RCC 7860 (cell line): ENCODE measurements around the gene IL1RAPL1.
"Not testable (repeated sequence)": the region's sequence is repeated elsewhere in the genome, so short reads cannot be mapped to it uniquely, and the experiment has no call there.

ENCODE experiments used
- DNase-seq: peaks from one replicate; pipeline ENCODE4 v3.0.0-alpha.2; 2015; ENCODE audit warnings: low spot score
- FAIRE-seq: peaks from 2 replicates; lab custom pipeline; 2012; peaks lifted over from hg19 to GRCh38; lab: Jason Lieb, UNC

Gene IL1RAPL1

DNA sequence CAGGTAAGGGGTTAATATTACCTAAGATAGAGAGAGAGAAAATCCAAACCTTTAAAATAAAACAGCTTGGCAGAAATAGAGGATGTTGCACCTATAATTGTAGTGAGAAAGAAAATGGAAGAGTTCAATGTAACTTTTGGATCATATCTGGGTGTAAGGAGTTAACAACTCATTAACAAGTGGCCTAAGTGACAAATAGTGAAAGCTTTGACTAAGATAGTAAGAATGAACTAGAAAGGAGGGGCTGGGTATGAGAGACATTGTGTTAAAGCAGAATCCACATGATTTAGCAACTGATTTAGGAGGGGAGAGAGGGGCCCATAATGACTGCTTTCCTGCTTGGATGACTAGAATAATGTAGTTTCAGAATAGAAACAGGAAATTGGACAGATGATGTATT, 761.0 kb downstream of the IL1RAPL1 start:
- DNase-seq: no peak
- FAIRE-seq: no peak

DNA sequence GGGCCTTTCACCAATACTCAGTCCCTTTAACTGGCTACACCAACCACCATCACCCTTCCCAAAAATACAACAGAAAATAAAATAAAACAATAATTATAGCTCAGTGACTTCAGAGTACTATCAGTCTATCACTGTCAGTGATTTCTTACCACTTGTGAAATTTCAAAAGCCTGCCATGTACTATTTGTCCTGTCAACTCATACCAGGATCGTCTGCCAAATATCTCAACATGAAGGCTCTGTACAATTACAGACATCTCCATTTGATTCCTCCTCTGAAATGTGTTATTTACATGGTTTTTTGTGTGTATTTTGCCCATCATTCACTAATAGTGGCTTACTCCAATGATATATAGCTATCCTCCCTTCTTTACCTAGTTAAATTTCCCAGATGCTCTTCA, 772.0 kb downstream of the IL1RAPL1 start:
- no peak for FAIRE-seq

DNA sequence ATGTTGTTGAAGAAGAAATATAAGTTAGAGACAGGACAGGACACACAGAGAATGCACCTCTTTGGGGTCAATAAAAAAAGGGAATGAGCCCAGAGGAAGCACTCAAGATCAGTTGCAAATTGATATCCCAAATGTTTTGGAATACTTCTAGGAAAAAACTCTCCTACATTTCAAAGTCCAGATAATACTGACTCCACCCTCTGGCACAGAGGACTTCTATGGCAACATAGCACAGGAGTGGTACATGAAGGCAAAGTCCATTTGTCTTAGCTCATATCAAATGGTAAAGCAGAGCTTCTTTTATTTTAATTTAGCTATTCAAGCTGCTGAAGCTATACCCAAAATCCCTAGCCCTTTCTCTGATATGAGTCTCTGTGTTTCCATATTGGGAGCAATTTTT, 787.5 kb downstream of the IL1RAPL1 start:
- not testable (repeated sequence) for DNase-seq, FAIRE-seq

More for the DNA sequence above, 772.0 kb downstream of the IL1RAPL1 start:
- DNase-seq: no peak

DNA sequence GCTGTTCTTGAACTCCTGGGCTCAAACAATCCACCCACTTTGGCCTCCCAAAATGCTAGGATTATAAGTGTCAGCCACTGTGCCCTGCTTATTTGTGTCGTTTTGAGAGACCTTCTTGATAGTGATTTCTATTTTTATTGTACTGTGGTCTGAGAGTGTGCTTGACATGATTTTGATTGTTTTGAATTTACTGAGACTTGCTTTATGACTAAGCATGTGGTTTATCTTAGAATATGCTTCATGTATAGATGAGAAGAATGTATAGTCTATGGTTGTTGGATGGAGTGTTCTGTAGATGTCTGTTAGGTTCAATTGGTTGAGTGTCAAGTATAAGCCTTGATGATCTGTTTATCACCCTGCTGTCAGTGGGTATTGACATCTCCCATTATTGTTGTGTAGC, 789.3 kb downstream of the IL1RAPL1 start:
- no peak for DNase-seq
- FAIRE-seq: no peak

DNA sequence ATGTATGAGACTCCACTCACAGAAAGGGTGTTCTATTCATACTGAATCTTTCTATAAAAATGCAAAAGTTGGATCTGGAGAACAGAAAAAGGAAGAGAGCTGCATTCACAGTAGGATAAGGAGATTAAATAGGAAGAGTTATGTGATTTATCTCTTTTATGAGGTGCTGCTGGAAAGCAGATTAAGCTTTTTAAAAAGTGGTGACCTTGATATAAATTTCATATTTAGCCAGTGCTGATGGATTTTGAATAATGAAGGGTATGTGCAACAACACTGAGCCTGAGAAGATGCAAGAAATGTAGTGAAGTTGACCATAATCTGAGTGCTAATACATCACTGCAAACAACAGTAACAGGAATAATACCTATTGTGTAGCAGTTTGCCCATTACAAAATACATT, 795.6 kb downstream of the IL1RAPL1 start:
- FAIRE-seq (no peak), DNase-seq (no peak)

DNA sequence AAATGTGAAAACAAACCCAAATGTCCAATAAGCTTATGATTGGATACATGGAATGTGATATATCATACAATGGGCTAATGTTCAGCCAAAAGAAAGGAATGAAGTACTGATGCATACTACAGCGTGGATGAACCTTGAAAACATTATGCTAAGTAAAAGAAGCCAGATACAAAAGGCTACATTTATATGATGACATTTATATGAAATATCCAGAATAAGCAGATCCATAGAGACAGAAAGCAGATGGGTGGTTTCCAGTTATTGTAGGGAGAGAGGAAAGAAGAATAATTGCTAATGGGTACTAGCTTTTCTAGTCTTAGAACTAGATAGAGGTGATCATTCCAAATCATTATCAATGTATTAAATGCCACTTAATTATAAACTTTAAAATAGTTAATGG, 801.3 kb downstream of the IL1RAPL1 start:
- FAIRE-seq (no peak), DNase-seq (no peak)

DNA sequence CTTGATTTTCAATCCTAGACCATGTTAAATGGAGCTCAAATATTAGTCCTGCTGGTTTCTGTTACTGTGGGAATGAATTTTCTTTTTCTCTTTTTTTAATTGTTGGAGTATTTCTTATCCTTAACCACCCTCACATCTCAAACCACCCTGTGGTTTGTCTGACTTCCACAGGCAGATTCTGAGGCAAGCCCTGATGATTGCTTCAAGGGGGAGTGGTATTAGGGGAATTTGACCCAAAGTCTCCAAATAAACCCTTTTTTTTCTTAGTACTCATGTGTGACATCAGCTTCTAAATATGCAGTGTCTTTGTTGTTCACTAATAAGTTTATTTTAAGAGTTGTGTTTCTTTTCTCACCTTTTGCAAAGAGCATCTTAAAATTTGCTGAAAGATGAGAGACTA, 810.3 kb downstream of the IL1RAPL1 start:
- DNase-seq (no peak), FAIRE-seq (no peak)

DNA sequence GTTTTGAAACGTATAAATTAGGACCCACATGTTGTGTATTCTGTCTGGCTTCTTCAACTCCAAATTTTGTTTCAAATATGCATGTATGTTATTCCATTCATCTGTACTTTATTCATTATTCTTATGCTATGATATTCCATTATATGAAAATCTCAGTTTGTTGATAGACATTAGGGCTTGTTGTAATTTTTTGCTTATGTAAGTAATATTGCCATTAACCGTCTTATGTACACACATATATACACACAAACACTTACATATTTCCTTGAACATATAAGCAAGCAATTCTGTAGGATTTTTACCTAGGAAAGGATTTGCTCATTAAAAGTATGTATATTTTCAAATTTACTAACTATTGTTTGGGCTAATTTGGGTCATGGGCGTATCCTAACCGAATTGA, 820.1 kb downstream of the IL1RAPL1 start:
- FAIRE-seq (no peak), DNase-seq (no peak)

DNA sequence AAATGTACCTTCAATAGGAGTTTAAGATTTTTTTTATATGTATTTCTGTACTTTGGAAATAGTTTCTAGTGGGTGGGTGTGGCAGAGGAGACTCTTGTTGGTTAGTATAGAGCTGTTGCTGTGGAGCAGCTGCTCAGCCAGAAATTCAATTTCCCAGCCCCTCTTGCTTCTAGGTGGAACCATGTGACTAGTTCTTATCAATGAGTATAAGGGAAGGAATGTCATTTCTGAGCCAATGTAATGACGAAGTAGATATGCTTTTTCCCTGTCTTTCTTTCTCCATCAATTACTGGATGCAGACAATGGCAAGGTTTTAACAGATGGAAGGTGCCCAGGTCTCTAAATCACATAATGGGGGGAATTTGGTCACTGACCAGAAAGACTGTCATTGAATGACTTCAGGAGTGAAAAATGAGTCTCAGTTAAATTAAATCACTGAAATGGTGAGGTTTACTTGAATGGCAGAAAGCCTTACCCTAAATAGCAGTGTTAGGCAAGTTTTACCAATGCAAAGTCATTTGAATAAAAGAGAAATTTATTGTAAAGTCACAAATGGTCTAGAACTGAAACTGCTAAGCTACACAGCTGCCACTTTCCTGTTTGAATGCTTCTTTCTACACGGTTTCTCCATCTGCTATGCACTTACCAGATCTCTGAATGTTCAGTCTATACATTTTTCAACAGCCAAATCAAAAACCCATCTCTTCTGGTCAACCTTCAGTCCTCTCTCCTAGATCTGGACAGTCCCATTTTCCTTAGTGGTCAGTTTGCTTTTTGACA, 832.7 kb downstream of the IL1RAPL1 start:
- DNase-seq: peak; percentile 11
- no peak for FAIRE-seq

DNA sequence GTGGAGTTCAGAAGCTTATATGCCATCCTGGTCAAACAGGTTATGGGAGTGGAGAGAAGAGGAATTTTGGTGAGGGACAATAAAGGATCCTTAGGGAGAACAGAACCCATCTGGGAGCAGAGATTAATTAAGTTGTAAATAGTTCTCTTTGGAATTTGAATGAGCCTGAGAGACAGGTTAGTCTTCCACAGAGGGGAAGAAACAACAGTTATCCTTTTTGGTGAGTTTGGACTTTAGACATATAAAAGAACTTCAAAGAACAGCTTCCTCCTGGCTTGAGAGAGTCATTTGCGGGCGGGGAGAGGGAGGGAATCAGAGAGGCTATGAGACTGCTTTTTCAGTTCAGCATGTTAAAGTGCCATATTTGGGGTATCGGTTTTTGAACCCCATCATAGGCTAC, 834.8 kb downstream of the IL1RAPL1 start:
- no peak for DNase-seq
- no peak for FAIRE-seq

DNA sequence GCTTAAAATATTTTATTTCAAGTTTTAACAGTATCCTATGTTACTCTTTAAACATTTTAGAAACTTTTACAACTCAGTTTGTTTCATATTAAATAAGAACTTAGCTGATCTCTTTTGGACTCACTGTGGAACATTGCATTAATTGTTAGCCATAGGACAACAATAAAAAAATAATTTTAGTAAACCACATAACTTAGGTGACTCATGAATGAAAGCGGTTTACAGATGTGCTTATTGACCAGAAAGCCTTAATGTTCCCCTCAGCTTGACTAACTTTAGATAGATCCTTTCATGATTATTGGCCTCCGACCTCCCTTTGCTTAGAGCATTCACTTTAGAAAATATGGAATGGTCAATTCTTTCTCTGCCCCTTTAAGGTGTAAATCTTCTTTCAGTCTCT, 844.6 kb downstream of the IL1RAPL1 start:
- DNase-seq: no peak
- FAIRE-seq: no peak

DNA sequence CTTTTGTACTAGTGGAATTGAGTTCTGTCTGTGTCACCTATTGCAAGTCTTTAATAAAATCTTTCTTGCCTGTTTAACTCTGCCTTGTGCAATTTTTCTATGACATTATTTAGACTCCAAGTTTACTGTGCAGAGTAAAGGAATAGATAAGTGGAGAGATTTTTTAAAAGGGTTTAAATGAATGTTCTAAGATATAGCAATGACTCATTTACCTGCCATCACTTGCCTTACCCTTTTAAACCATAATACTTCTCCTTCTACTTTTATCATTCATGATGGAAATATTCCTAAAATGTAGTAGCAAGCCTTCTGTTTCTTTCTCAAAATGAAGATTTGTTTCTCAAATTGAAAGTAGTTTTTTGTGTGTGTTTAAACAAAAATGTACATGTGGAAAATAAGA, 845.3 kb downstream of the IL1RAPL1 start:
- no peak for DNase-seq
- FAIRE-seq: no peak

DNA sequence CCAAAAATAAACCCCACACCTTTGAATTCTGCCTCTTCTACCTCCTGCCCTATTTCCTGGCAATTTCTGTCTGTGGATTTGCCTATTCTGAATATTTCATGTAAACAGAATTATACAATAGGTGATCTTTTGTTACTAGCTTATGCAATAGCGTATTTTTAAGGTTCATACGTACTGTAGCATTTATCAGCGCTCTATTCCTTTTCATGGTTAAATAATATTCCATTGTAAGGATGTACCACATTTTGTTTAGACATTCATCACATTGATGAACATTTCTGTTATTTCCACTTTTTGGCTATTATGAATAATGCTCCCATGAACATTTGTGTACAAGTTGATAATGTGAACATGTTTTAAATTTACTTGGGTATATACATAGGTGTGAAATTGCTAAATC, 847.7 kb downstream of the IL1RAPL1 start:
- FAIRE-seq: no peak
- no peak for DNase-seq

DNA sequence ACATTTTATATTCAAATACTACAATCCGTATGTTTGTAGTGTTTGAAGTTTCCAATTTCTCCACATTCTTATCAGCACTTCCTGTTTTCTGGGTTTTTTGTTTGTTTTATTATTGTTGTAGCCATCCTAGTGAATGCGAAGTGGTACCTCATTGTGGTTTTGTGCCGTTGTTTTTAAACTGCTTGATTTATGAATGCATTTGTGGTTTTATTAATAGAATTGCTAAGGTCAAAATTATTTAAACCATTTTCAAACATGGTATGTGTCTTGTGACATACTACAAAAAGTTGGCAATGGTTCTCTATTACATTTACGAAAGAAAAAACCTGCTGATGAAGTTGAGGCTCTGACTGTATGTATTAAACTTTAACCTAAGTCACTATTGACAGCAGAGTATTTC, 848.1 kb downstream of the IL1RAPL1 start:
- FAIRE-seq: no peak
- no peak for DNase-seq

DNA sequence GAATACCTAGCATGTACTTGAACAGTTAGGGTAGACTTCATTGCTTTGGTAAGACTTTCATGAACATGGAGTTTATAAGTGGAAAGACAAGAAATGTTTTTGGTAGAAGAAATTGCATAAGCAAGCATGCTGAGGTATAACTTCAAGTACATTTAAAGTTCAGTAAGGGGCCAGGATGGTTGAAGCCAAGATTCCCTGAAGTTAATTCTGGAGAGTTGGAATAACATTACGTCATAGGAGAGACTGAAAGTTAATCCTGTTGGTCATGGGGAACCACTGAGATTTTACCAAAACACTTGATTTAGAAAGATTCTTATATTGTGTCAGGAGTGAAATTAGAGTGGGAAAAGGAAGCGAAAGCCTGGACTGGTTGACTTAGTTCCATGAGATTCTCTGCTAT, 860.6 kb downstream of the IL1RAPL1 start:
- FAIRE-seq: no peak

DNA sequence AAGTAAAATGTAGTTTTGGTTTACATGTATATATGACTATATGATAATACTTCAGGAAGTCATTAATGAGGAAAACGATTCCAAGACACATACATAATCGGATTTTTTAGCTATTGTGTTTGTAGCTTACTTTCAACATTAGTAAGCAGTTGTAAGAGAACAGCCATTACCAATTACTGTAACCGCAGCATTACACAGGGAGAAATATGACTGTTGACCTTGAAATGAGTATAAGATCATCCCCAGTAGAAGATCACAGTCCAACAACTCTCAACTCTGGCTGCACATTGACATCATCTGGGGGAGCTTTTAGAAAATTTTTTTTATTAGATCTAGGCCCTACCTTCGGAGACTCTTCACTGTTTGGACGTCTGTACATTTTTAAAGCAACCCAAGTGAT, 866.1 kb downstream of the IL1RAPL1 start:
- DNase-seq: no peak

More for the DNA sequence above, 860.6 kb downstream of the IL1RAPL1 start:
- no peak for DNase-seq

DNA sequence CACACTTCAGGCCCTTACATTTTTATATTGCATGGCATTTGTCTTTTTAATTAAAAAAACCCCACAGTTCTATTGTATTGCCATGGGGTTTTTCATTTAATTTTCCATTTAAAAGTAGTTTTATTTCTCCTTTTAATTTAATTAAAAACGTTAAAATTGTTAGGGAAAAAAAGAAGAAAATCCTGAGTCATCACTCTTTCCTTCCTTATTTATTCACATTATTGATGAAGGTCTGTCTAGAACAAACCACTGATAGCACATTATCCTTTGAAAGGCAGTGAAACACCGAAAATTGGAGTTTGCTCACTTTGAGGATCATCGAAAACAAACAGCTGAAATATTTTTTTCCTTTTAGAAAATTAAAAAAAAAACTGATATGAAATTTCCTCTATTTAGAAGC, 868.5 kb downstream of the IL1RAPL1 start:
- FAIRE-seq: no peak
- DNase-seq: no peak

More for the DNA sequence above, 866.1 kb downstream of the IL1RAPL1 start:
- FAIRE-seq: no peak

DNA sequence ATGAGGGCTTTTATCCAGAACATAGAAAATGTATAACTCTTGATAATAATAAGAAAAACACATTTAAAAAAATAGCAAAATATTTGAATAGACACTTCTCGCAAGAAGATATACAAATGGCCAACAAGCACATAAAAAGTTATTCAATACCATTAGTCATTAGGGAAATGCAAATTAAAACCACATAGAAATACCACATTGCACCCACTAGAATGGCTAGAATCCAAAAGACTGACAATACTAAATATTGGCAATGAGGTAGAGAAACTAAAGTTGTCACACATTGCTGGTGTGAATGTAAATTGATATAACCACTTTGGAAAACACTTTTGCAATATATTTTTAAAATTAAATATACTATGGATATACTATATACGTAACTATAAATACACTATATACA, 873.8 kb downstream of the IL1RAPL1 start:
- FAIRE-seq (no peak), DNase-seq (no peak)

DNA sequence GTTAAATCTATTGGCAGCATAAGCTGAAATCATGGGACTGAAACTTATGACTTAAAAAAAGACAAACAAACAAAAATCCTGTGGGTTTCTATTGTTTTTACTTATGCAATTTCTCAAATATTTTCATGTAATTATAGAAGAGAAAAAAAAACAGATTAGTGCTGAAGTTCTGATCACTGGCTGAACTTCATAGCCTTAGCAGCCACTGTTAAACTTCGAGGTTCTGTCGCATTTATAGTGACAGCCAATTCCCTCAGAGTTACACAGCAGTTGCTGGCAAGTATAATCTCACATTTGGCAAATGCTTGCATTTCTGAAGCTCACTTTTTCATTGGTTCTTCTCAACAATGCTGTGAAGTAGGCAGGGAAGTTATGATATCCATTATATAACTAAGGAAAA, 879.2 kb downstream of the IL1RAPL1 start:
- DNase-seq: no peak
- no peak for FAIRE-seq

DNA sequence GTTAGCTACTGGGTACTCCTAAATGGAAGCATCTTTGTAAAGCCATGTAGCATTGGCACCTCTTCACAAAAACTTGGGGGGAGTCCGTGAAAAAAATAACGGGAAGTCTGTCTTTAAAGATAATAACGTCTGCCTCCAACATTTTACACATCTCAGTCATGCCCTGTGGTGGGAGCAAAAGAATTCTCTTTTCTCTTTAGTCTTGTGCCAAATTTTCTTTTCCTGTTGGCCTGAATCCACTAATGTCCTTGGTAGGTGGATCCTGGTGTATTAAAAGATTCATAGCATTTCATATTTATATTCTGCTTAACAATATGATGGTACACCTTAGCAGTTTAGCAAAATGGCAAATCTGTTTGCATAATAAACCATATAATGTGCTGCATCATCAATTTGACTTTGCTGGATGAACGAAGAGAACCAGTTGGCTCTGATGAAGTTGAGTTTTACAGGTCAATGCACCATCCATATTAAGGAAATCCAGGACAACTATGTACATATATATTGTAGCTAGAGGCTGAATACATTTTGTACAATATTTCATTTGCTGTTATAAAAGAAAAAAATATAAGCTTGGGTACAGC, 881.8 kb downstream of the IL1RAPL1 start:
- FAIRE-seq (no peak), DNase-seq (no peak)

DNA sequence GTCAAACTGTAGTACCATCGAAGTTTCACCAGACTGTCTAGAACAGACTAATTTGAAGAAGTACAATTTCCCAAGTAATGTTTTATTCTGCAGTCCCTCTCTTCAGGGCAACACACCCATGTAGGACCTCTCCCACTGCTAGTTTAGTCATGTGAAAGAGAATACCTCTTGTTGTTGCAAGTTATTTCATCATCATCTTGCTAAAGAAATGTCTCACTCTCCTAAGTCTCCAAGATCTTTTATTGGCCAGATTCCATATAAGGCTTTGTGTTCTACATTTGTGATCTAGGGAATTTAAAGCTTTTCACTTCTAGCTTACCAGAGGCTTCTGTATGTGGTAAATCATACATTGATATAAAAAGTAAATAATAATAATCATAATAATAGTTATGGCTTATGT, 882.8 kb downstream of the IL1RAPL1 start:
- no peak for FAIRE-seq
- no peak for DNase-seq

DNA sequence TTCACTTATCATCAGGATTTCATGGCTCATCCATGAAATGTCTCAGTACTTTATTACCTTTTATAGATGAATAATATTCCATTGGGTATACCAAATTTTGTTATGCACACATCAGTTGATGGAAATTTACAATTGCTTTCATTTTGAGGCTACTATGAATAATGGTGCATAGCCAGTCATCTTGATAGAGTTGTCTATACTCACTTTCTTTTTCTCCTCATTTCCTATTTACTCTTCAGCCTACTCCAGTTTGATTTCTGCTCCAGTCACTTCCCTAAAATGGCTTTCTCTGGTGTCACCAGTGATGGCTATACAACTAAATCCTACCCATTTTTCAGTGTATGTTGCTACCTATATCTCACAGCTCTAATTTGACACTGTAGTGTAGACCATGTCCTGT, 884.6 kb downstream of the IL1RAPL1 start:
- DNase-seq: no peak
- no peak for FAIRE-seq

DNA sequence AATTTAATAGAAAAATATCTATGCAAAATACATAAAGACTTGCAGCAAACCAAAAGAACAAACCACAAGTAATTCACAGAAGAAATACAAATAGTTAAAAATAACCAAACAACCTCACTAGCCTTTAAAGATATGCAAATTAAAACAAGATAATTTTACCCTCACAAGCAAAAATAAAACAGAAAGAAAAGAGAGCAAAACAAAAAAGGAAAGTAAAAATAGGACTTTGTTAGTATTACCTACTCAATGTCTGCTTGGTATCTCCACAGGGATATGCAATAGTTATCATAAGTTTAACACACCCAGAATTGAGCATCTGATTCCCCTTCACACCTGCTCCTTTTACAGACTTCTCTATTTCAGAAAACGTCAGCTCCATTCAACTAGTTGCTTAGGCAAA, 890.6 kb downstream of the IL1RAPL1 start:
- DNase-seq: no peak

More for the DNA sequence above, 890.6 kb downstream of the IL1RAPL1 start:
- FAIRE-seq: no peak
